SK-N-SH treated with all-trans-retinoic acid at 6 μM for 48 hours (cell line): ENCODE data around the gene ABCA1.

Experiments used
- GLIS3 ChIP-seq: fragments of 250-450 bp; sonication (Bioruptor Pico); IDR thresholded peaks from 2 replicates; pipeline ENCODE4 v1.5.0; 2020; ENCODE audit warnings: mild to moderate bottlenecking, moderate library complexity
- ZFP3 ChIP-seq: fragments of 250-450 bp; sonication (Bioruptor Pico); IDR thresholded peaks from 2 replicates; pipeline ENCODE4 v1.5.0; 2020; ENCODE audit warnings: mild to moderate bottlenecking, moderate library complexity
- ZNF565 ChIP-seq: fragments of 450-650 bp; formaldehyde crosslinking; conservative IDR thresholded peaks from 2 replicates; pipeline ENCODE4 v1.5.0; 2020; ENCODE audit warnings: low read depth, mild to moderate bottlenecking, moderate library complexity
- TF ChIP-seq, protein P1 (sequence below): fragments of 250-450 bp; sonication (Bioruptor Pico); IDR thresholded peaks from 2 replicates; pipeline ENCODE4 v1.8.0; 2020; ENCODE audit warnings: mild to moderate bottlenecking, moderate library complexity, borderline replicate concordance
- TF ChIP-seq, protein P2 (sequence below): fragments of 250-450 bp; sonication (Bioruptor Pico); IDR thresholded peaks from 2 replicates; pipeline ENCODE4 v1.5.1; 2020; ENCODE audit warnings: low read depth, mild to moderate bottlenecking, moderate library complexity
- TF ChIP-seq, protein P3 (sequence below): fragments of 250-450 bp; sonication (Bioruptor Pico); IDR thresholded peaks from 2 replicates; pipeline ENCODE4 v1.5.1; 2021; ENCODE audit warnings: mild to moderate bottlenecking, moderate library complexity

DNA sequence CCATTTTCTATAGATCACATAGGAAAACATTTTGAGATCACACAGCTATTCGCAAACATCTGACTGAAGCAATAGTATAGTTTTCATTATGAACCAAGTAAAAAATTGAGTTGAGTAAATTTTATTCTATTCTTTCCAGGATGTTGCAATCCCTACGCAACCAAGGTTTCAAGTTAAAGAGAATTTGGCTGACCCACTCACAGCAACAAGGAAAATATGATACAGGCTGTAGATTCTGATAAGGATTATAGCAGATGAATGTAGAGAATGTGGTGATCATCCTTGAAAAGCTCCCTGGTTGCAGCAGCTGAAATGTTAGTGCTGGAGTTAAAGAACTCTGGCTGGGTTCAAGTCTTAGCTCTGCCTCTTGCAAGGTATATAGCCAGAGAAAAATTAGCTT is 4.7 kb downstream of the ABCA1 start:
- TF ChIP-seq, protein P1, sequence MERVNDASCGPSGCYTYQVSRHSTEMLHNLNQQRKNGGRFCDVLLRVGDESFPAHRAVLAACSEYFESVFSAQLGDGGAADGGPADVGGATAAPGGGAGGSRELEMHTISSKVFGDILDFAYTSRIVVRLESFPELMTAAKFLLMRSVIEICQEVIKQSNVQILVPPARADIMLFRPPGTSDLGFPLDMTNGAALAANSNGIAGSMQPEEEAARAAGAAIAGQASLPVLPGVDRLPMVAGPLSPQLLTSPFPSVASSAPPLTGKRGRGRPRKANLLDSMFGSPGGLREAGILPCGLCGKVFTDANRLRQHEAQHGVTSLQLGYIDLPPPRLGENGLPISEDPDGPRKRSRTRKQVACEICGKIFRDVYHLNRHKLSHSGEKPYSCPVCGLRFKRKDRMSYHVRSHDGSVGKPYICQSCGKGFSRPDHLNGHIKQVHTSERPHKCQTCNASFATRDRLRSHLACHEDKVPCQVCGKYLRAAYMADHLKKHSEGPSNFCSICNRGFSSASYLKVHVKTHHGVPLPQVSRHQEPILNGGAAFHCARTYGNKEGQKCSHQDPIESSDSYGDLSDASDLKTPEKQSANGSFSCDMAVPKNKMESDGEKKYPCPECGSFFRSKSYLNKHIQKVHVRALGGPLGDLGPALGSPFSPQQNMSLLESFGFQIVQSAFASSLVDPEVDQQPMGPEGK (CRISPR knock-in tag), result no peak
- TF ChIP-seq ZNF565 (no peak), ZFP3 (CRISPR knock-in tag) (no peak), GLIS3 (CRISPR knock-in tag) (no peak)
- TF ChIP-seq, protein P2, sequence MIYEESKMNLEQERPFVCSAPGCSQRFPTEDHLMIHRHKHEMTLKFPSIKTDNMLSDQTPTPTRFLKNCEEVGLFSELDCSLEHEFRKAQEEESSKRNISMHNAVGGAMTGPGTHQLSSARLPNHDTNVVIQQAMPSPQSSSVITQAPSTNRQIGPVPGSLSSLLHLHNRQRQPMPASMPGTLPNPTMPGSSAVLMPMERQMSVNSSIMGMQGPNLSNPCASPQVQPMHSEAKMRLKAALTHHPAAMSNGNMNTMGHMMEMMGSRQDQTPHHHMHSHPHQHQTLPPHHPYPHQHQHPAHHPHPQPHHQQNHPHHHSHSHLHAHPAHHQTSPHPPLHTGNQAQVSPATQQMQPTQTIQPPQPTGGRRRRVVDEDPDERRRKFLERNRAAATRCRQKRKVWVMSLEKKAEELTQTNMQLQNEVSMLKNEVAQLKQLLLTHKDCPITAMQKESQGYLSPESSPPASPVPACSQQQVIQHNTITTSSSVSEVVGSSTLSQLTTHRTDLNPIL, result no peak
- TF ChIP-seq, protein P3, sequence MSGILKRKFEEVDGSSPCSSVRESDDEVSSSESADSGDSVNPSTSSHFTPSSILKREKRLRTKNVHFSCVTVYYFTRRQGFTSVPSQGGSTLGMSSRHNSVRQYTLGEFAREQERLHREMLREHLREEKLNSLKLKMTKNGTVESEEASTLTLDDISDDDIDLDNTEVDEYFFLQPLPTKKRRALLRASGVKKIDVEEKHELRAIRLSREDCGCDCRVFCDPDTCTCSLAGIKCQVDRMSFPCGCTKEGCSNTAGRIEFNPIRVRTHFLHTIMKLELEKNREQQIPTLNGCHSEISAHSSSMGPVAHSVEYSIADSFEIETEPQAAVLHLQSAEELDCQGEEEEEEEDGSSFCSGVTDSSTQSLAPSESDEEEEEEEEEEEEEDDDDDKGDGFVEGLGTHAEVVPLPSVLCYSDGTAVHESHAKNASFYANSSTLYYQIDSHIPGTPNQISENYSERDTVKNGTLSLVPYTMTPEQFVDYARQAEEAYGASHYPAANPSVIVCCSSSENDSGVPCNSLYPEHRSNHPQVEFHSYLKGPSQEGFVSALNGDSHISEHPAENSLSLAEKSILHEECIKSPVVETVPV (CRISPR knock-in tag), result no peak
